PC-9 (cell line): ENCODE measurements around the gene CDC14A. TPM values are rescaled to one million over a fixed set of nuclear protein-coding genes. Genes with fewer than 3 reads are reported as not detected.

Experiments
- BruUV-seq: library from RNA; stranded (reverse); fragments of 400-500 nt; replicated peaks from 2 replicates; lab custom pipeline; 2021; lab: Mats Ljungman, UMichigan
- CTCF ChIA-PET: fragments of 300-600 bp; sonication (Branson Sonifier 250); formaldehyde crosslinking; loops from one replicate; lab custom pipeline; 2022; ENCODE audit warnings: antibody characterized with exemption; lab: Charles Lee
- POLR2A ChIA-PET: fragments of 300-600 bp; sonication (Branson Sonifier 250); formaldehyde crosslinking; loops from one replicate; lab custom pipeline; 2022; ENCODE audit warnings: antibody characterized with exemption; ENCODE audit not compliant: unreplicated experiment; lab: Charles Lee
- DNase-seq, 2 experiments: peaks; one replicate each; pipeline versions ENCODE4 v3.0.0 to v3.0.0-alpha.2; 2015 to 2022; ENCODE audit warnings: mixed read lengths in 1 of 2
- H2AFZ ChIP-seq: fragments of 200-600 bp; sonication (generic); 2 replicates; pipeline ENCODE4 v1.8.1; 2017; ENCODE audit warnings: antibody characterized with exemption
- H3F3A ChIP-seq: fragments of 200-600 bp; sonication (generic); 2 replicates; pipeline ENCODE4 v1.8.1; 2017; ENCODE audit warnings: antibody characterized with exemption, mild to moderate bottlenecking, low read depth; ENCODE audit not compliant: insufficient read depth
- H3K27ac ChIP-seq: fragments of 200-600 bp; sonication (generic); 2 replicates; pipeline ENCODE4 v1.6.1; 2016; ENCODE audit warnings: mixed run types
- H3K27me3 ChIP-seq: fragments of 200-600 bp; sonication (generic); 2 replicates; pipeline ENCODE4 v1.6.1; 2016; ENCODE audit warnings: low read depth, mixed run types; ENCODE audit not compliant: insufficient read depth
- H3K36me3 ChIP-seq: fragments of 200-600 bp; sonication (generic); 2 replicates; pipeline ENCODE4 v1.6.1; 2016; ENCODE audit warnings: low read depth, mixed run types
- H3K4me1 ChIP-seq: fragments of 200-600 bp; sonication (generic); replicated peaks from 2 replicates; pipeline ENCODE4 v1.6.1; 2016; ENCODE audit warnings: mixed run types; ENCODE audit not compliant: insufficient read depth
- H3K4me2 ChIP-seq: fragments of 200-600 bp; sonication (generic); 2 replicates; pipeline ENCODE4 v1.6.1; 2017; ENCODE audit warnings: mixed run types
- H3K4me3 ChIP-seq: fragments of 200-600 bp; sonication (generic); 2 replicates; pipeline ENCODE4 v1.6.1; 2016; ENCODE audit warnings: mixed run types
- H3K79me2 ChIP-seq: fragments of 200-600 bp; sonication (generic); 2 replicates; pipeline ENCODE4 v1.6.1; 2017; ENCODE audit warnings: low read depth, mixed run types
- H3K9me2 ChIP-seq: fragments of 200-600 bp; sonication (generic); 2 replicates; pipeline ENCODE4 v1.8.1; 2017; ENCODE audit warnings: mild to moderate bottlenecking; ENCODE audit not compliant: insufficient read depth
- H3K9me3 ChIP-seq: fragments of 200-600 bp; sonication (generic); 2 replicates; pipeline ENCODE4 v1.8.1; 2016; ENCODE audit warnings: low read depth; ENCODE audit not compliant: insufficient read depth
- H4K20me1 ChIP-seq: fragments of 200-600 bp; sonication (generic); 2 replicates; pipeline ENCODE4 v1.8.1; 2017; ENCODE audit not compliant: insufficient read depth
- CTCF ChIP-seq: fragments of 200-600 bp; sonication (generic); conservative IDR thresholded peaks from 2 replicates; pipeline ENCODE4 v1.6.1; 2017; ENCODE audit warnings: mixed run types, antibody characterized with exemption, mild to moderate bottlenecking, moderate library complexity
- EZH2 ChIP-seq: fragments of 200-600 bp; sonication (generic); IDR thresholded peaks from 2 replicates; pipeline ENCODE4 v1.8.0; 2017; ENCODE audit warnings: antibody characterized with exemption, low read depth
- intact Hi-C: fragments of 100-400 bp; cut with micrococcal nuclease; formaldehyde crosslinking; loops from one replicate; pipeline ENCODE4 v1.10.0; 2022; ENCODE audit not compliant: unreplicated experiment
- total RNA-seq: library from RNA; stranded (reverse); gene quantifications from 2 replicates; pipeline ENCODE4 v1.2.3, GENCODE V29; 2021

Gene CDC14A
- total RNA-seq, 1 experiment from 2014 or later: 2.8 TPM

DNA sequence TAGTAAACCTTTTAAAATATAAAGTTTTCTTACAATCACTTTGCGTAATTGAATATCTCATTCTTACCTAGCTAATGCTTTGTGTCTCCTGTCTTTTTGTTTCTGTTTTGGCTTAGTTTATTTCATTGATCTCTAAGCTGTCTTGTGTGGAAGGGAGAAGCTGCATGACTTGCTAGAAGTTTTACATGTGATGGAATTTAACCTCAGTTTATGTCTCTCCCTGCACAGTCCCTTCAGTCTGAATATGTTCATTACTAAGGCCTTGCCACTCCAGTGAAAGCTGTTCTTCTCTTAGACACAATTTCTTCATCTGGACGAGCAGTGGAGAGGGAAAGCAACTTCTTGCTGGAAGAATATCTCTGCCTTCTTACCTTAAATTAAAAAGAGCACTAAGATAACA is 165.7 kb downstream of the CDC14A start:
- Histone ChIP-seq H3K27me3 (no peaks in the 10 kb centered on the region), H3K9me2 (0 out of 2 replicates have a peak, but pooled peaks cover 4% of the 10 kb centered on the region), H3K79me2 (no peaks in the 10 kb centered on the region), H3F3A (peaks cover 4% of the 10 kb centered on the region; the same call in 1 of the 2 replicates), H3K4me2 (no peak overlapping the region), H3K9me3 (no peaks in the 10 kb centered on the region; the same call in 1 of the 2 replicates), H3K4me3 (no peak overlapping the region), H4K20me1 (no peaks in the 10 kb centered on the region), H2AFZ (no peak overlapping the region), H3K36me3 (no peaks in the 10 kb centered on the region), H3K4me1 (peaks cover 22% of the 10 kb centered on the region), H3K27ac (no peak overlapping the region)
- no TSS peak for BruUV-seq
- intact Hi-C loops: no loop called here
- no peak for DNase-seq
- ChIA-PET CTCF (no interaction called here), POLR2A (interaction anchor here (0.6 kb wide), 1 partner anchor 171 kb away, joined by 4 read pairs; no protein-coding TSS in a partner anchor)
- TF ChIP-seq EZH2 (no peak), CTCF (no peak)

DNA sequence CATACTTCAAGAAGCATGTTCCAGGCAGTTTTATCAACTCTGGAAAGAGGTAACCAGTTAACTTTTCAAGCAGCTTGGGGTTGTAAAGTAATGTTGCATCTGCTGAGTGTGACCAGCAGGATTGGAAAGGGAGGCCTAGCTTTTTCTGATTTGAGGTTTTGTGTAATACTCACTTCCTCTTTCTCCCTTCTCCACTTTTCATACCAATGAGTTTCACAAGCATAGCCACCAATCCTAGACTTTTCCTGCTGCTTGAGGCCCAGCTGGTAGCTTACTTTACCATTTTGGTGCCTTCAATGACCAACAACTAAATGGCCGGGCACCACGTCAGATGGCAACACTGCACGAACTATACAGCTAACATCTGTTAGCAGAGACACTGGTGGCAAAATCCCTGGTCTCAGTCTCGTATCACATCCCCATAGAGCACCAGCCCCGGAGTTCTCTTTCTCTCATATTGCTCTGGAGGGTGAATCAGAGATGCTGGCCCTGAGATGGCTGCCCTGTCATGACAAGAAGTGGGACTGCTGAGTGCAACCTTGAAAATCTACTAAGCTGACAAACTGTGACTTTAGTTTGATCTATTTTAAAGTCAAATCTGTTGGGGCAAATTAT is 170.8 kb downstream of the CDC14A start:
- no peak overlapping the region for H3K4me3 ChIP-seq
- no peaks in the 10 kb centered on the region for H3K27me3 ChIP-seq
- no peaks in the 10 kb centered on the region for H4K20me1 ChIP-seq
- no peak overlapping the region for H3K27ac ChIP-seq
- no peak overlapping the region for H3K4me2 ChIP-seq
- H3K36me3 ChIP-seq: no peaks in the 10 kb centered on the region
- DNase-seq: no peak
- no peaks in the 10 kb centered on the region for H3K4me1 ChIP-seq
- TF ChIP-seq CTCF (no peak), EZH2 (no peak)
- POLR2A ChIA-PET: interaction anchor here (0.5 kb wide), 1 partner anchor 220 kb away, joined by 13 read pairs; no protein-coding TSS in a partner anchor
- H3K9me2 ChIP-seq: 0 out of 2 replicates have a peak, but pooled peaks cover 4% of the 10 kb centered on the region
- BruUV-seq: no TSS peak
- H3F3A ChIP-seq: no peaks in the 10 kb centered on the region
- H2AFZ ChIP-seq: no peak overlapping the region
- H3K79me2 ChIP-seq: no peaks in the 10 kb centered on the region
- intact Hi-C loops: no loop called here
- CTCF ChIA-PET: no interaction called here
- H3K9me3 ChIP-seq: no peaks in the 10 kb centered on the region

GRCh38 chr1:100524355-100524754 is 172.0 kb downstream of the CDC14A start:
- no TSS peak for BruUV-seq
- H4K20me1 ChIP-seq: no peaks in the 10 kb centered on the region

More at GRCh38 chr1:100524355-100524754, 172.0 kb downstream of the CDC14A start:
- Histone ChIP-seq H2AFZ (no peak overlapping the region), H3K9me3 (no peaks in the 10 kb centered on the region), H3F3A (no peaks in the 10 kb centered on the region), H3K4me2 (no peak overlapping the region), H3K79me2 (no peaks in the 10 kb centered on the region), H3K27me3 (no peaks in the 10 kb centered on the region), H3K4me3 (no peak overlapping the region), H3K9me2 (no peaks in the 10 kb centered on the region), H3K4me1 (no peaks in the 10 kb centered on the region), H3K27ac (no peak overlapping the region), H3K36me3 (no peaks in the 10 kb centered on the region)
- no peak for DNase-seq
- ChIA-PET POLR2A (no interaction called here), CTCF (no interaction called here)
- intact Hi-C loops: no loop called here
- TF ChIP-seq EZH2: no peak
- TF ChIP-seq CTCF: no peak
